ENCODE results near the gene LGI2. TPM values are rescaled to one million over a fixed set of nuclear protein-coding genes. Genes with fewer than 3 reads are reported as not detected.

The LGI2 gene
- total RNA-seq, 1 experiment from 2014 or later = 1.4 TPM

- no peak overlapping the region for H4K5ac ChIP-seq (ENCODE audit: insufficient read length, low read depth, low read length)
- H3K18ac ChIP-seq (ENCODE audit: insufficient read length, low read depth, low read length) = no peak overlapping the region
- H3K4me2 ChIP-seq (ENCODE audit: insufficient read depth, insufficient read length, low read length) = no peak overlapping the region
- no peak overlapping the region for H2BK12ac ChIP-seq (ENCODE audit: insufficient read length, low read depth, low read length)
- H3K27ac Mint-ChIP-seq = no peak overlapping the region; a peak in 1 of 7 replicates
- H3K79me2 ChIP-seq (ENCODE audit: insufficient read depth, low read length) = no peaks in the 10 kb centered on the region
- H3K27me3 Mint-ChIP-seq (ENCODE audit: low read depth) = peaks cover 2% of the 10 kb centered on the region; the same call in 1 of the 2 replicates
- no peak overlapping the region for H3T11ph ChIP-seq (ENCODE audit: low read length)
- no peaks in the 10 kb centered on the region for H3K23me2 ChIP-seq (ENCODE audit: insufficient read length, low read depth, low read length, poor library complexity, severe bottlenecking)
- H3K4me1 ChIP-seq (ENCODE audit: insufficient read depth, low read length) = no peaks in the 10 kb centered on the region
- H3K27ac ChIP-seq (ENCODE audit: insufficient read length, low read depth, low read length) = no peak overlapping the region
- no peak overlapping the region for H4K8ac ChIP-seq (replicated peaks; ENCODE audit: insufficient read length, low read depth, low read length)
- no peak overlapping the region for H2BK20ac ChIP-seq (ENCODE audit: low read depth, low read length, poor library complexity, severe bottlenecking)
- no peak overlapping the region for H4K91ac ChIP-seq (ENCODE audit: insufficient read length, low read depth, low read length)
- no peak overlapping the region for H3K4ac ChIP-seq (ENCODE audit: low read depth, low read length)
- no peak overlapping the region for H3K14ac ChIP-seq (ENCODE audit: insufficient read depth, low read length)
- H3K9me3 Mint-ChIP-seq = peaks cover 0 to 5% of the 10 kb centered on the region in 2 experiments; a peak in 1 of 5 replicates
- no peaks in the 10 kb centered on the region for H3K79me1 ChIP-seq (ENCODE audit: insufficient read depth, low read depth, low read length, poor library complexity, severe bottlenecking)
- WGBS (ENCODE audit: extremely low coverage, insufficient read length, low lambda C conversion rate) = no CpG with 5 or more reads among the region's 1 CpG
- H2AK5ac ChIP-seq (ENCODE audit: insufficient read length, low read length) = no peak overlapping the region
- H3K4me1 Mint-ChIP-seq = peaks cover 9% of the 10 kb centered on the region in 2 experiments
- H2BK120ac ChIP-seq (ENCODE audit: low read depth, low read length, poor library complexity, severe bottlenecking) = no peak overlapping the region
- no peaks in the 10 kb centered on the region for H3K27me3 ChIP-seq (ENCODE audit: insufficient read depth, low read length)
- no peaks in the 10 kb centered on the region for H4K20me1 ChIP-seq (ENCODE audit: control insufficient read depth, insufficient read depth, insufficient read length)
- no peak overlapping the region for H3K9ac ChIP-seq (ENCODE audit: extremely low read depth, insufficient read length, low read length)
- TF ChIP-seq CTCF (conservative IDR thresholded peaks at IDR 0.05) = no peak
- no peak overlapping the region for H3K4me3 Mint-ChIP-seq
- H2AFZ ChIP-seq (ENCODE audit: low read length) = no peak overlapping the region
- H3K9me3 ChIP-seq (ENCODE audit: control insufficient read depth, low read depth, low read length) = no peaks in the 10 kb centered on the region
- no peak overlapping the region for H2BK15ac ChIP-seq (ENCODE audit: low read depth, low read length)
- peaks cover 0 to 2% (median 0%) of the 10 kb centered on the region in 3 experiments; a peak in 1 of 7 replicates for H3K36me3 Mint-ChIP-seq (ENCODE audit: insufficient read depth in 1 of 3, low read depth in 3 of 3)
- H2BK5ac ChIP-seq (ENCODE audit: insufficient read length, low read length) = no peak overlapping the region
- no peak for DNase-seq
- no peak overlapping the region for H3K56ac ChIP-seq (ENCODE audit: insufficient read length, low read depth, low read length)
- H3K23ac ChIP-seq (ENCODE audit: insufficient read length, low read depth, low read length) = no peak overlapping the region
These were observed 37.8 kb downstream of the LGI2 start for GRCh38 chr4:24992968-24993367.
